Stimulated activated CD8-positive, alpha-beta memory T cell treated with anti-CD3 and anti-CD28 coated beads, Interleukin-15, amount 100 ng/mL, for 48 hours (primary cell): Measurements from ENCODE around the gene NPY4R2.
"Not testable (repeated sequence)": the region's sequence is repeated elsewhere in the genome, so short reads cannot be mapped to it uniquely, and the experiment has no call there.

Experiments used
- DNase-seq, 2 donors: peaks; one replicate each; pipeline ENCODE4 v3.0.0-alpha.2; 2020; ENCODE audit warnings: low read depth in 2 of 2

The NPY4R2 gene

DNA sequence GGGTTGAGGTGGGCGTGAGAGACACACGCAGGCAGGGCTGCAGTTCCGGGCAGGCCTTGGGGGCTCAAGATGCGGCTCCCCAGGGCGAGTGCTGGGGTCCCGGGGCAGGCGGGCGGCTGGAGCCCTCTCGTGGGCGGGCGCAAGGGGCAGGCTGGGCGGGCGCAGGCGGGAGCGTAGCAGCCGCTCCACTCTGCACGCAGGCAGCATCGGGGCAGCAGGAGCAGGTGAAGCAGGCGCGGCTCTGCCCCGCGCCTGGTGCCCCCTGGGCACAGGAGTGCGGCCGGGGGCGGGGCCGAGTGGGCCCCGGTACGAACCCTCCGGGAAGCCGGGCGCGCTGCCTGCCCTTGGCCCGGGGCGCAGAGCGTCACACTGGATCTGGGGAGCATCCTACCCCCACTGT lies at the start of gene NPY4R2:
NPY4R2 (plus strand) TSS at position 188 of the 400 bp plus-strand sequence. CDS start 3,326 bp downstream, outside the sequence.
- DNase-seq, result not testable (repeated sequence)

DNA sequence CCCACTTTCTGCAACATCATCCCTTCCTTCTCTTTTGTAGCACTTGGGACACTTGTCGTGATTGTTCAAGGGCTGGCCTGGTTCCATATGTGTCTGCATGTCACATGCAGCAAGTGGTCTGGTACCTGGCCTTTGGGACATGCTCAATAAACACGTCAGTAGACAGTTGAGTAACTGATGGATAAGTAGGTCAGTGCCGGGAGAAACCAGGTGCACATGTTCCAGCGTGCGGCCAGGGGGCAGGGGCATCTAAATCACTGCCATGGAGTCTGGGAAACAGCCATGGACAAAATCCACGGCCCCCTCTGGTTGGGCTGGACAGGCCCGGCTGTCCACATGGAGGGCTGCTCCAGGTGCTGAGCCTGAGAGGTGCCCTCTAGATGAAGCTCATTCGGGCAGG lies 47.6 kb upstream of the NPY4R2 start:
- DNase-seq, result not testable (repeated sequence)

GRCh38 chr10:47871485-47872180 lies 46.8 kb upstream of the NPY4R2 start:
- DNase-seq, result not testable (repeated sequence)

- DNase-seq, result not testable (repeated sequence)
Observed at GRCh38 chr10:47872236-47872635, 46.2 kb upstream of the NPY4R2 start.

- DNase-seq, result not testable (repeated sequence)
Observed at GRCh38 chr10:47884239-47884638, 34.2 kb upstream of the NPY4R2 start.

DNA sequence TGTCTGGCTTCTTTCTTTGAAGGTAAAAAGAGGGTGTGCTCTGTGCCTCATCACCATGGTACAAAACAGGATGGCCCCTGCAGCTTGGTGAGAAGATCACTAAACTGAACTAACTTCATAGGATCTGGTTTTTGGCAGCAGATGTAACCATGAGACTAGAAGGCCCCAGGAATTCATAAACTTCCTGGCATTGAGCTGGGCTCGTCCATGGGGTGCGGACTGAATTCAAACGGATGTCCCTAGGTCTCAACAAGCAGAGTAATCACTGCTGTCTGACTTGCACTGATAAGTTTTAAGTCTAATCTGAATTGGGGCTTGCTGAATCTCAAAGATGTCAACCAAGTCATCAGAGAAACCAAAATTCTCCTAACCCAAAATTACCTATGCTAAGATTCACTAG lies 33.5 kb upstream of the NPY4R2 start:
- not testable (repeated sequence) for DNase-seq

GRCh38 chr10:47886356-47886755 lies 32.1 kb upstream of the NPY4R2 start:
- DNase-seq, result not testable (repeated sequence)

DNA sequence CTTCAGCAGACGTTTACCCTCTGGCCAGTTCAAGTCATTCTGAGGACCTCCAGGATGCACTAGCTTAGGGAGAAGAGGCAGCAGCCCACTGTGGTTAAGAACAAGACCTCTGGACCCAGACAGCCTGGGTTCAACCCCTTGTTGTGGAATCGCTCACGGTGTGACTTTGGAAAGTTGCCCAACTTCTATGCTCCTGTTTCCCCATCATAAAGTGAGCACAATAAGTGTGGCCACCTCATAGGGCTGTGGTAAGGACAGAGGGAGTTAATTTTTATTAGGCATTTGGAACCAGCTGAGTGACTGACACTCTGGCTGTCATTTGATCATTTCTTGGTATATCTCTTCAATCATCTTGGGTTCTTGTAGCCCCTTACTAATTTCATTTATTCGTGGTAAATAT lies 31.6 kb upstream of the NPY4R2 start:
- DNase-seq, result not testable (repeated sequence)

DNA sequence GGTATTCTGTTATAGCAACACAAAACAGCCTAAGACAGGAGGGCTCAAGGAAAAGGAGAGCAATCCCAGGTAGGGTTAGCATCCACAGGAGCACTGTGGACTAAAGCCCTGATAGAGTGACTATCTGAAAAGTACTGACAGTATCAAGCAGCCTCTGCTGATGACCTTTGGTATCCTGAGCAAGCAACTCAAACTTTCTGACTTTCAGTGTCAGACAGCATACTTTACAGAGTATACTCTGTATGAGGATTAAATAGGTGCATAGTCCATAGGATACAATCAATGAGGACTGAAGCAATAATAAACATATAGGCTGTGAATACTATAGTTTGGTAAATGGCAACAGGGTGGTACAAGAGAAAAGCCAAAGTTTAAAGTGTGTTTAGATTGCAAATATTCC lies 27.7 kb upstream of the NPY4R2 start:
- DNase-seq, result not testable (repeated sequence)

- DNase-seq, result not testable (repeated sequence)
Observed at GRCh38 chr10:47892494-47893261, 25.8 kb upstream of the NPY4R2 start.

GRCh38 chr10:47894571-47894970 lies 23.9 kb upstream of the NPY4R2 start:
- DNase-seq, result not testable (repeated sequence)

GRCh38 chr10:47897813-47898212 lies 20.6 kb upstream of the NPY4R2 start:
- DNase-seq, result not testable (repeated sequence)

- not testable (repeated sequence) for DNase-seq
Observed at GRCh38 chr10:47909333-47909732, 9.1 kb upstream of the NPY4R2 start.

GRCh38 chr10:47910486-47910885 lies 8.0 kb upstream of the NPY4R2 start:
- not testable (repeated sequence) for DNase-seq

DNA sequence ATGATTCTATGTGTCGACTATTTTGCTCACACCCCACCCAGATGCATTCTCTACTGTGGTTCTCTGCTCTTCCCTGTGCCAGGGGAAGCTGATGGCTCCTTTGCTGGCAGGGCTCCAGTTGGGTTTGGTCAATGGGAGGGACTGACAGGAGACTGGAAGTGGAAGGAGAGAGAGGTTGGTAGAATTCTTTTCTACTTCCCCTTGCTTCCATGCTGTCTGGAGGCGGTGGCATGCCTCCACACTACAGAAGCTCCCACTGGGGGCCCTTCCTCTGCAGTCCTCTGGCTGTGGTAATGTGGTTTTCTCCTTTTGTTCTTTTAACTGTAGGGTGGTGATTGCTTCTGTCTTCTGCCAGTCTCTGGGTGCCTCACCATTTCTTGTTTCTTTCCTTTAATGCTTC lies 4.4 kb upstream of the NPY4R2 start:
- not testable (repeated sequence) for DNase-seq

DNA sequence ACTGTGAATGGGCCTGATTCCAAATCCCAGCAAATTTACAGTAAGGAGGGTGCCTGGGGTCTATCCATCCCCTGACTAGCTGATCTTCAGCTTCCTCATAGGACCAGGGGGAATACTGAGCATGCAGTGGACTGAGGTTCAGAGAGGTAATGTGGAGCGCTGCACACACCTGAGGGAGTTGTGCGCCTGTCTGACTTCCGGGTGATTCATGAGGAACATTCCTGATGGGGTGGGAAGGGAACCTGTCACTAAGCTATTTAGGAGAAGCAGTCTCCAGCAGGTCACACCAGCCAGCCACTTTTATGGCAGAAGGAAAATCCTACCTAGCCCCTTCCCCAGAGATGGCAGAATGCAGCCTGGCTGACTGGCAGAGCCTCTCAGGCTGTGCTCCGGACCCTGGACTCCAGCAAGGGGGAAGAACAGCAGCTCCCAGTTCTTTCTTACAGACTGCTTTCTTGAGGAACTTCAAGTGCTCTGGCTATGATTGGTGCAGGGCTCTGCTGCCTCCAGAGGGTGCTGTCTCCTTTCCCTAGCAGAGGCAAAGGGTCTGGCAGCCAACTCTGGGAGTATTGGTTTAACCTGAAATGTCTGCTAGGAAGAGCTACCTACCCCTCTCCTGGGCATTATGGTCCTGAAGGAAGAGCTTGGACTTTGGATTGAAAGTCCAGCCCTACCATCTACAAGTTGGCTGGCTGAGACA lies 2.5 kb upstream of the NPY4R2 start:
- DNase-seq, result not testable (repeated sequence)

DNA sequence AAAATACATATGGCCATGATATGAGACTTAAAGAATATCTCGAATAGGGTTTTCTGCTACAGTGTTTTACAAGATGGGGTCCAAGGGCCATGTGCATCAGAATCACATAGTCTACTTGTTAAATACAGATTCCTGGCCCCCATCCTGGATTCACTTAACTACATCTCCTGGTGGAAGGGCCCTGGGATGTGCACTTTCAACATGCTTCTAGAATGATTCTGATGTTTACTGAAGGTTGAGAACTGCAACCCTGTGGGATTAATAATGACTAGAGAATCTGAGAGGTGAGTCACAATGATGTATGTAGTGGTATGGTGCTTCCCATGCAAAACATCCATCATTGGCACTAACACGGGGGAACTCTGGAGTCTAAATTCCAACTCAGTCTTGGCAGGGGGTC lies 2.1 kb downstream of the NPY4R2 start:
- not testable (repeated sequence) for DNase-seq

DNA sequence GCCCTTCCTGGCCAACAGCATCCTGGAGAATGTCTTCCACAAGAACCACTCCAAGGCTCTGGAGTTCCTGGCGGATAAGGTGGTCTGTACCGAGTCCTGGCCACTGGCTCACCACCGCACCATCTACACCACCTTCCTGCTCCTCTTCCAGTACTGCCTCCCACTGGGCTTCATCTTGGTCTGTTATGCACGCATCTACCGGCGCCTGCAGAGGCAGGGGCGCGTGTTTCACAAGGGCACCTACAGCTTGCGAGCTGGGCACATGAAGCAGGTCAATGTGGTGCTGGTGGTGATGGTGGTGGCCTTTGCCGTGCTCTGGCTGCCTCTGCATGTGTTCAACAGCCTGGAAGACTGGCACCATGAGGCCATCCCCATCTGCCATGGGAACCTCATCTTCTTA lies 4.0 kb downstream of the NPY4R2 start:
- not testable (repeated sequence) for DNase-seq

DNA sequence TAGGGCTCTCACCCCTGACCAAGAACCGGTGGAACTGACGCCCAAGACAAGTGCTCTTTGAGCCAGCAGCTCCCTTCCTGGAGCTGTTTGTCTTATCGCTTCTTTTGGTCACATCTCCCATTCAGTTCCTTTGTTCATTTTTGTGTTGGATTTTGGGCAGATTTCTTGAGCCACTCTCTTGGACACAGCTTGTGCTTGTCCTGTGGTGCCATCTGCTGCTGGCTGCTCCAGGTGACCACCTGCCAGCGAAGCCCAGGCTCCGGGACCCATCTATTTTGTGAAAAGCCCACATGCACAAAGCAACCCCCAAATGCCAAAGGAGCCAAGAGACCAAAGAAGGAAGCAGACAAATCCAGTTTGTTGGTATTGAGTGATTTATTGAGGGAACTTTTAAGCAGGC lies 6.2 kb downstream of the NPY4R2 start:
- not testable (repeated sequence) for DNase-seq

DNA sequence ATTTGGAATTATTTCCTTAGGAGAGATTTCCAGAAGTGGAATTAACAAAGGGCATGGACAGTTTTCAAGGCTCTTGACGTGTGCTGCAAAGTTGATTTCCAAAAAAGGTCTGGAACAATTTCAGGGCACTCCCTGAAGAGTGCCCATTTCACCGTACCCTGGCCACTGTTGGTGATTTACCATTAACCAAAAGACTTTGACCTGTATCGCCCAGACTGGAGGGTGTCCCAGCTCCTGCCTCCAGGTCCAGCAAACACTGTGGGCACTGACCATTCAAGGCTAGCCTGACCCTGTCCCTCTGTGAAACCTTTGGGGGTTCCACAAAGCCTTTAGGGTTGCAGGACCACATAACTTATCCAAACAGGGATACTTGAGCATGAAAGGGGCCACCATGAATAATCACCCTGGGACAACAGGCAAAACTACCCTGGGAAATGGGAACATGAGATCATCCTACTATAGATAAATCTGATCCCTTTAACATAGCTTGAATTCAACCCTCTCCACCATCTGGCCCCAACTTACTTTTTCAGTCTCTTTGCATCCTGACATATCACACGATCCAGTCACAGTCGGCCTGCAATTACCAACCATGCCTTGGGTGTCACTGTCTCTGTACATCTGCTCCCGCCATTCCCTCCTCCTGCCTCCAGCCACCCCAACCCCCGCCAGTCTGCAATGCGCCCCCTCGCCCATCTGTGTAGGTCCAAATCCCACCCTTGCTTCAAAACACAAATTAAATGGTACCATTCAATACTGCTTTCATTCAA lies 8.9 kb downstream of the NPY4R2 start:
- not testable (repeated sequence) for DNase-seq

GRCh38 chr10:47928225-47928624 lies 9.8 kb downstream of the NPY4R2 start:
- DNase-seq, result not testable (repeated sequence)
